Stimulated activated CD4-positive, alpha-beta T cell treated with anti-CD3 and anti-CD28 coated beads, Interleukin-12 subunit alpha, Interleukin-12 subunit beta, amount 100 ng/mL, for 48 hours (primary cell): ENCODE measurements around the gene MPND.

ENCODE experiments used
- DNase-seq, 3 donors: peaks; one replicate each; pipeline ENCODE4 v3.0.0-alpha.2; 2020; ENCODE audit warnings: low read depth in 2 of 3, low spot score in 1 of 3

MPND gene

DNA sequence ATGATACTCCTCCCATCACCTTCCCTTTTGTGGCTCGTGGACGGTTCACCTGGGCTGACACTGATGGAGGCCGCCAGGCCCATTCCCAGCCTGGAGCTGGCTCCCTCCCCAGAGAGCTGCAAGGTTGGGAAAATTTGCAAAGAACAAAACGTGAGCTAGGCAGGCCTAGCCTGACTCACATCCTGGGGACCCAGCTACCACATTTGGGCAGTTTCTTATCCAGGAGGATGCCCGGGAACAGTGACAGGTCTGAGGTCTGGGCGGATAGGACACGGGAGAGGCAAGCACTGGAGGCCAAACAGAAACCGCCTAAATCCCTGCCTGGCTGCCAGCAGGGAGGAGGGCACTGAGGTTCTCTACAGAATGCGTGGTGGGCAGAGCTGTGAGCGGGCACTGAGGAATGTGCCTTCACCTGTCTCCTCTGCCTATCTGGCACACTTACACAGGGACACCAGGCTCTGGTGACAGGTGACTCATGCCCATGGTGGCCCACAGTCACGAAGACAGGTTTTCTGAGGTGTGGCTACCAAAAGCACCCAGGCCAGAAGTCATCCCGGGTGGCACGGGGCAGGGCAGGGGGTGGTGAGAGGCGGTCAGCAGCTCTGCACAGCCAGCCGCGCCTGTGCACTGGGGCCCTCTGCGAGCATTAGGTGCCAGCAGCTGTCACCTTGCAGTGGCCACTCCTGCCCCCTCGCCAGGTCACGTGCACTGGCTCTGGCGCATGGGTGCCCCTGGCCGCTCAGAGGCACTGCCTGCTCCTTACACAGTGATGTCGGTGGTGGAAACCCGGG lies 33.8 kb downstream of the MPND start:
- DNase-seq: no peak

DNA sequence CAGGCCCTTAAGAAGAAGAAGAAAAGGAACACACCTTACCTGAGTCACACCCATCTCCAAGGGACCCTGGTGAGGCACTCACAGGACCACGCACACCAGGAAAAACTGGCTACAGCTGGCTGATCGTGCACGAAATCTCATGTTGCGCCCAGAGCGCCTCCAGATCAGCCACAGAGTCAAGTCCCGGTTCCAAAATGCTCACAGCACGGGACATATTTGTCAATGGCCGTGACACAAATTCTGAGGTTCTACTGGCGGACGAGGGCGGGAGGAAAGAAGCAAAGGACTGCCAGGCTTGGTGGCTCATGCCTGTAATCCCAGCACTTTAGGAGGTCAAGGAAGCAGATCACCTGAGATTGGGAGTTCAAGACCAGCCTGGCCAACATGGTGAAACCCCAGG lies 35.5 kb downstream of the MPND start:
- DNase-seq: no peak

- peak in 2 of 3 donors; percentile 22 to 28 for DNase-seq
Observed at GRCh38 chr19:4379383-4380253, 36.3 kb downstream of the MPND start.

GRCh38 chr19:4380254-4380727 lies 36.9 kb downstream of the MPND start:
- peak in 2 of 3 donors; percentile 18 to 22 for DNase-seq

DNA sequence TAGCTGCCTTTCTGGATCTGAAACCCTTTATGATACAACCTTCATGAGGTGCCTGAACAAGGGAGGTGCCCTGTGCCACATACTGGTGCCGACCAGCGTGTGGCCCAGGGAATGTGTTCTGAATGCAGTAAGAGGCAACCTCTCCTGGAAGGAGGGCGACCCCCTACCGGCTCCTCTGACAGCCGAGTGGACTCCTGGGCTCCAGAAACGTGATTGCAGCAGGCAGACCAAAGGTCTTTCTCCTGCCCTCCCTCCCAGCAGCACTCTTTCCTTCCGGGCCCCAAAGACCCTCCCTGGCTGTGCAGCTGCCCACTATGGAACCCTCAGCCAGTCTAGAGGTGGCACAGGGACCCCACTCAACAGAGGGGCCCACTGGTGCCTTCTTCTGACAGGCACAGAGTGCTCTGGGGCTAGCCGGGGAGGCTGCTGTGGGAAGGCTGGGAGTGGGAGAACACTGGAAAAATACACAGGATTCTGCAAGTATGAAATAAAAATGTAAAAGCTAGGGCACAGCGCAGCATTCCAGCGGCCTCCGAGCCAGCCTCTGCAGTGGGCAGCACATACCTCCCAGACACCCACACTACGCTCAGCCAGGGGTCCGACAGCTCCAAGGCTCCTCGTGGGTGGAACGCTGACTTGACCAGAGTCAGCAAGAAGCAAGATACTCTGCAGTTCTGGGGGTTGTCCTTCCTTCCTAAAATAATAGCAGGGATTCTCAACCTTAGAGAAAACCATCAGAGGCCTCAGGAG lies 42.1 kb downstream of the MPND start:
- DNase-seq: no peak

- no peak for DNase-seq
Observed at GRCh38 chr19:4386041-4386782, 42.9 kb downstream of the MPND start.

GRCh38 chr19:4388337-4389063 lies 45.1 kb downstream of the MPND start:
- no peak for DNase-seq

GRCh38 chr19:4389064-4389375 lies 45.7 kb downstream of the MPND start:
- no peak for DNase-seq

GRCh38 chr19:4389511-4390016 lies 46.2 kb downstream of the MPND start:
- no peak for DNase-seq

DNA sequence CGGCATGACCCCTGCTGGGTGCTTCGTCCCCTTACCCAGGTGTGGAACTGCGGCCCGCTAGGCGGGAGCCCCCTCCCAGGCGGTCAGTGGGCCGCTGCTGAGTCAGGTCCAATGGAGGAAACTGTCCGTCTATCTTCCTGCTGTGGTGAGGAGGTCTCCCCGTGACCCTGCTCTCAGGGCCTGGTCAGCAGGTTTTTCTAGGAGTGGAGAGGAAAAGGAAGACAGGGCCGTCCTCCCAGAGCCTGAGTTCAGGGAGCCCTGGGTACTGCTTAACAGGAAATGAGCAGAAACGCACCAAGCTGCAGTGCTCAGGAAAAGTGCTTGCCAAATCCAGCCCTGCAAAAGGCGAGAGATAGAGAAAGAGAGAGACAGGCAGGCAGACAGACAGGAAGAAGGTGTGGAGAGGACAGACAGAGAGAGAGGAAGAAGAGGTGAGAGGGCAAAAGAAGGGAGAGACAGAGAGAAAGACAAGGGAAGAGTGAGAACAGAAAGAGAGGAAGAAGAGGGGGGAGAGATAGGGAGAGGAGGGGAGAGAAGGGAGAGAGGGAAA lies 46.7 kb downstream of the MPND start:
- no peak for DNase-seq

DNA sequence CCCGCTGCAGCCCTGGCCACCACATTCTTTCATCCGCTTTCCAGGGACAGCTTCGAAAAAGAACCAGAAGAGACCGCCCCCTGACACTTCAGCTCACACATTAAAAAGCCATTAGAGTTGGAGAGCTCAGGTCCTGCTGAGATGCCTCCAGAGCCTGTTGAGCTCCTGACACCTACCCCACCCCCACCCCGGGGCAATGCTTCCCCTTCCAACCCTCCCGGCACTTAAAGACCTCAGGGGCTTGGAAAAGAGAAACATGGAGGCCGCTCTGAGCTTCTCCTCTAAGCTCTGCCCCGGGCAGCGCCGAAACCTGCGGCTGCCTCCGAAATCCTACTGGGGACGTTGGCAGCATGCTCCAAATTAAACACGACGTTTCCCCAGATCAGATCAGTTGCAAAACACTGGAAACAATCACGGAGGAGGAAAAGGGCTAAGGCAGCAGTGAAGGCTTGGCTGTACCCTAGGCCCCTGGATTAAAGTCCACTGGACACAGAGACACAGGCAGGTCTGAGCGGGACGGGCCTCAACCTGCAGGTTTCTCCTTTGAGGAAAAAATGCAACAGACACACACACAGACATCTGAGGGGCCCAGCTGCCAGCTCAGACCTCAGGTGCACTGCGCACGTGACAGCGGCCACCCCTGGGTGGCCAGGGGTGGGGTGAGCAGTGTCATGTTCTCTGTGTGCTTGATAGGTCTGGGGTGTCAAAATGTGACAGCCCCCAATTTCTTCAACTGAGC lies 47.4 kb downstream of the MPND start:
- DNase-seq: no peak

- DNase-seq: no peak
Observed at GRCh38 chr19:4391306-4391693, 47.9 kb downstream of the MPND start.

- DNase-seq: no peak
Observed at GRCh38 chr19:4391701-4392483, 48.5 kb downstream of the MPND start.

DNA sequence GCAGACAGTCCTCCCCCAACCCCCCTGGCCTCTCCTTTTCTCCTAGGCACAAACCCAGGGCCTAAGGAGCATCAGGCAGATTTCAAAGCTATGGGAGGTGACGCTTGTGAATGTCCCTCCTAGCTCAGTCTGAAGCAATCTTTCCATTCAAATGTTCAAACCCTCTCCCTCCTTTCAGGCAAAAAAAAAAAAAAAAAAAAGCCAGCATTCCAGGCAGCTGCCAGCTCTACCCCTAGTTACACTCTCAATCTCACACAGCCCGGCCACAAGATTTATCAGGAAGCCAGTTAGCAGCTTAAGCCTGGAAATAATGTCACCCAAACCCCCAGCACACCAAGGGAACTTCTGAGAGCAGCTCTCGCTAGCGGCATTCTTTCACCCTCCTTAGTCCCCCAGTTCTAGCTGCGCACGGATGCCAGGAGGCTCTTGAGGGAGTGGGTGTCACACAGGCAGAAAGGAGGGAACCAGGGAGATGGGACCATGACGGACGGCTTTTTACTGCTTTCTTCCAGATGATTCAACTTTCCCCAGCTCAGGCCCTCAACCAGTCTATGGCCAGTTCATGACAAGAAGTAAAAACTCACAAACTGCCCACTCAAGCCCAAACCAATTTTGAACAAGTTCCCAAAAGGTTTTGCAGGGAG lies 50.7 kb downstream of the MPND start:
- no peak for DNase-seq

GRCh38 chr19:4396949-4397783 lies 53.8 kb downstream of the MPND start:
- DNase-seq: no peak

DNA sequence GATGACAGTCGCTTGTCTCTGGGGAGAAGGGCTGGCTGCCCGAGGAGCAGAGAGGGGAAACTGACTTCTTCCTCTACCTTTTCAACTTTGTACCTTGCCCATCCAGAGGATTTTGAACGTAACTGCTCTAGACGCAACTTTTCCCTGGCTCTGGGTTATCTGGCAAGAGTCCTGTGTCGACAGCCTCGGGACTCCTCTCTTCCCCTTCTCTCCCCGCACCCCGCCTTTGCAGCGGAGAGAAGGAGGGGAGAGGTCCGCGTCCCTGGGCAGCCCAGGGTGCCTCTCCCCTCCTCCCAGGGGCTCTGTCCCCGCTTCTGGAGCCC lies 56.4 kb downstream of the MPND start:
- no peak for DNase-seq
